Activated T-cell treated with anti-CD3 and anti-CD28 coated beads, Interleukin-2, amount 50 U/mL, for 24 hours (primary cell): ENCODE data around the gene INO80E.

Experiments used
- DNase-seq: peaks from one replicate; pipeline ENCODE4 v3.0.0-alpha.2; 2020
- H3K27ac Mint-ChIP-seq: 2 replicates; pipeline ENCODE4 v1.8.0; 2020; ENCODE audit warnings: mild to moderate bottlenecking, mixed read lengths
- H3K27me3 Mint-ChIP-seq: 2 replicates; pipeline ENCODE4 v1.8.0; 2020; ENCODE audit warnings: mixed read lengths
- H3K36me3 Mint-ChIP-seq: 2 replicates; pipeline ENCODE4 v1.8.0; 2020; ENCODE audit warnings: low read depth, mixed read lengths
- H3K4me1 Mint-ChIP-seq: 2 replicates; pipeline ENCODE4 v1.8.0; 2020; ENCODE audit warnings: low read depth, mixed read lengths
- H3K4me3 Mint-ChIP-seq: 2 replicates; pipeline ENCODE4 v1.8.0; 2020; ENCODE audit warnings: mild to moderate bottlenecking, moderate library complexity, mixed read lengths
- H3K9me3 Mint-ChIP-seq: 2 replicates; pipeline ENCODE4 v1.8.0; 2020; ENCODE audit warnings: mixed read lengths

The INO80E gene

DNA sequence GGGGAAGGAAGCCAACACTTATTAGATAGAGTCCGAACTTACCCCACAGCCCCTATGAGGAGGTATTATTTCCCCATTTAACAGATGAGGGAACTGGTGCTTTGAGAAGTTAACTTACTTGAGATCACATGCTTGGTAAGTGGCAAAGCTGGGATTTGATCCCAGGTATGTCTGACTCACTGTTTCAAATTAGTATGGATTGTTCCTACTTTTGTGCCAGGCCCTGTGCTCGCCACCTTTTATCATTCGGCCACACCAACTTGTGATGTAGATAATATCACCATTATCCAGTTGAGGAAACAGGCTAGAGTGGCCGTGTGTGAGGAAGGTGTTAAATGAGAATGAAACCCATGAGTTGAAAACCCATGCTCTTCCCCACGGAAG, 11.3 kb upstream of the INO80E start:
- Mint-ChIP-seq H3K27ac (no peak overlapping the region), H3K4me1 (no peaks in the 10 kb centered on the region), H3K27me3 (no peaks in the 10 kb centered on the region), H3K36me3 (peaks cover 93% of the 10 kb centered on the region), H3K9me3 (no peaks in the 10 kb centered on the region), H3K4me3 (no peak overlapping the region)
- DNase-seq: no peak

GRCh38 chr16:29985271-29985811, 10.7 kb upstream of the INO80E start:
- no peak for DNase-seq
- no peak overlapping the region for H3K27ac Mint-ChIP-seq
- H3K4me1 Mint-ChIP-seq: no peaks in the 10 kb centered on the region
- no peak overlapping the region for H3K4me3 Mint-ChIP-seq
- H3K9me3 Mint-ChIP-seq: no peaks in the 10 kb centered on the region
- no peaks in the 10 kb centered on the region for H3K27me3 Mint-ChIP-seq
- peaks cover 93% of the 10 kb centered on the region for H3K36me3 Mint-ChIP-seq

DNA sequence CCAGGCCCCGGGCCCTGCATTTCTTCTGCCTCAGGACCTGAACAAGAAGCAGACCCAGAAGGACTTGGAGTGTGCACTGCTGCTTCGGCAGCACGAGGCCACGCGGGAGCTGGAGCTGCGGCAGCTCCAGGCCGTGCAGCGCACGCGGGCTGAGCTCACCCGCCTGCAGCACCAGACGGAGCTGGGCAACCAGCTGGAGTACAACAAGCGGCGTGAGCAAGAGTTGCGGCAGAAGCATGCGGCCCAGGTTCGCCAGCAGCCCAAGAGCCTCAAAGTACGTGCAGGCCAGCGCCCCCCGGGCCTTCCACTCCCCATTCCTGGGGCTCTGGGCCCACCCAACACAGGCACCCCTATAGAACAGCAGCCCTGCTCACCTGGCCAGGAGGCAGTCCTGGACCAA, 9.8 kb upstream of the INO80E start:
- Mint-ChIP-seq H3K4me1 (no peaks in the 10 kb centered on the region), H3K36me3 (peaks cover 89% of the 10 kb centered on the region), H3K27ac (no peak overlapping the region), H3K4me3 (no peak overlapping the region), H3K9me3 (no peaks in the 10 kb centered on the region), H3K27me3 (no peaks in the 10 kb centered on the region)
- no peak for DNase-seq

- Mint-ChIP-seq H3K9me3 (no peaks in the 10 kb centered on the region), H3K27ac (no peak overlapping the region)
Observed at GRCh38 chr16:29986931-29987330, 9.1 kb upstream of the INO80E start.

GRCh38 chr16:29987371-29988085, 8.5 kb upstream of the INO80E start:
- Mint-ChIP-seq H3K9me3 (no peaks in the 10 kb centered on the region), H3K36me3 (peaks cover 88% of the 10 kb centered on the region), H3K27ac (peak overlapping the region; percentile 10), H3K4me1 (no peaks in the 10 kb centered on the region), H3K4me3 (no peak overlapping the region), H3K27me3 (no peaks in the 10 kb centered on the region)
- DNase-seq: no peak

More at GRCh38 chr16:29986931-29987330, 9.1 kb upstream of the INO80E start:
- no peak for DNase-seq
- Mint-ChIP-seq H3K36me3 (peaks cover 88% of the 10 kb centered on the region), H3K4me3 (no peak overlapping the region), H3K27me3 (no peaks in the 10 kb centered on the region), H3K4me1 (no peaks in the 10 kb centered on the region)

GRCh38 chr16:29988346-29989075, 7.5 kb upstream of the INO80E start:
- H3K27ac Mint-ChIP-seq: peak overlapping the region; percentile 55

GRCh38 chr16:29989111-29989858, 6.8 kb upstream of the INO80E start:
- no peaks in the 10 kb centered on the region for H3K27me3 Mint-ChIP-seq
- H3K4me3 Mint-ChIP-seq: no peak overlapping the region
- no peaks in the 10 kb centered on the region for H3K9me3 Mint-ChIP-seq
- DNase-seq: no peak
- peaks cover 88% of the 10 kb centered on the region for H3K36me3 Mint-ChIP-seq
- H3K4me1 Mint-ChIP-seq: peaks cover 7% of the 10 kb centered on the region
- peak overlapping the region; percentile 26 for H3K27ac Mint-ChIP-seq

More at GRCh38 chr16:29988346-29989075, 7.5 kb upstream of the INO80E start:
- no peak for DNase-seq
- Mint-ChIP-seq H3K4me1 (no peaks in the 10 kb centered on the region), H3K27me3 (no peaks in the 10 kb centered on the region), H3K9me3 (no peaks in the 10 kb centered on the region), H3K36me3 (peaks cover 88% of the 10 kb centered on the region), H3K4me3 (no peak overlapping the region)

DNA sequence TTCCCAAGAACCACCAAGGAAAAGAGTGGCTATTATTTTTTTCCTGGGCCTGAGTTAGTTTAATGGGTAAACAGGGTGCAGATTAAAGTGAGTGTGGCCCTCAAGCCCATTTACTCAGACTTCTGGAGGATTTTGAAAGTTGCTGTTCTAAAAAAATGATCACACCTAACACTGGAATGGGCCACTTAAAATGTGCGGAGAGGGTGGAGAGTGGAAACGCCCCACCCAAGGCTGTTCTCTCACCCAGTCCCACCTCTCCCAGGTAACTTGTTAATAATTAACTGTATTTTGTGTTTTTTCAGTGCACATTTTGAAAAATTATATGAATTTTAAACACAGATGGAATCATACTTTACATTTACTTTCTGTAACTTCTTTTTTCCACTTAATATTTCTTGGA, 6.0 kb upstream of the INO80E start:
- peaks cover 14% of the 10 kb centered on the region for H3K4me1 Mint-ChIP-seq

DNA sequence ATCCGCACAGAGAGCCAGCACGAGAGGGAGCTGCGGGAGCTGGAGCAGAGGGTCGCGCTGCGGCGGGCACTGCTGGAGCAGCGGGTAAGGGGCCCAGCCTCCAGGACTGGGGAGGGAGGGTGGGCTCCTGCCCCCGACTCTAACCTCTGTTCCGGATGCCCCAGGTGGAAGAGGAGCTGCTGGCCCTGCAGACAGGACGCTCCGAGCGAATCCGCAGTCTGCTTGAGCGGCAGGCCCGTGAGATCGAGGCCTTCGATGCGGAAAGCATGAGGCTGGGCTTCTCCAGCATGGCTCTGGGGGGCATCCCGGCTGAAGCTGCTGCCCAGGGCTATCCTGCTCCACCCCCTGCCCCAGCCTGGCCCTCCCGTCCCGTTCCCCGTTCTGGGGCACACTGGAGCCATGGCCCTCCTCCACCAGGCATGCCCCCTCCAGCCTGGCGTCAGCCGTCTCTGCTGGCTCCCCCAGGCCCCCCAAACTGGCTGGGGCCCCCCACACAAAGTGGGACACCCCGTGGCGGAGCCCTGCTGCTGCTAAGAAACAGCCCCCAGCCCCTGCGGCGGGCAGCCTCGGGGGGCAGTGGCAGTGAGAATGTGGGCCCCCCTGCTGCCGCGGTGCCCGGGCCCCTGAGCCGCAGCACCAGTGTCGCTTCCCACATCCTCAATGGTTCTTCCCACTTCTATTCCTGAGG, 5.0 kb upstream of the INO80E start:
- Mint-ChIP-seq H3K27ac (no peak overlapping the region), H3K4me3 (no peak overlapping the region), H3K4me1 (peaks cover 20% of the 10 kb centered on the region), H3K36me3 (peaks cover 87% of the 10 kb centered on the region), H3K27me3 (no peaks in the 10 kb centered on the region), H3K9me3 (no peaks in the 10 kb centered on the region)
- no peak for DNase-seq

More for the DNA sequence above, 6.0 kb upstream of the INO80E start:
- no peaks in the 10 kb centered on the region for H3K27me3 Mint-ChIP-seq
- no peak for DNase-seq
- no peaks in the 10 kb centered on the region for H3K9me3 Mint-ChIP-seq
- no peak overlapping the region for H3K4me3 Mint-ChIP-seq
- no peak overlapping the region for H3K27ac Mint-ChIP-seq
- peaks cover 88% of the 10 kb centered on the region for H3K36me3 Mint-ChIP-seq

- Mint-ChIP-seq H3K27ac (peak overlapping the region; percentile 29), H3K27me3 (no peaks in the 10 kb centered on the region), H3K36me3 (peaks cover 87% of the 10 kb centered on the region), H3K4me1 (peaks cover 20% of the 10 kb centered on the region), H3K9me3 (no peaks in the 10 kb centered on the region), H3K4me3 (no peak overlapping the region)
- no peak for DNase-seq
Observed at GRCh38 chr16:29991571-29991904, 4.5 kb upstream of the INO80E start.

- peaks cover 26% of the 10 kb centered on the region for H3K4me1 Mint-ChIP-seq
- H3K27ac Mint-ChIP-seq: peak overlapping the region; percentile 73
- no peaks in the 10 kb centered on the region for H3K9me3 Mint-ChIP-seq
- peaks cover 90% of the 10 kb centered on the region for H3K36me3 Mint-ChIP-seq
- H3K27me3 Mint-ChIP-seq: no peaks in the 10 kb centered on the region
- H3K4me3 Mint-ChIP-seq: no peak overlapping the region
- DNase-seq: no peak
Observed at GRCh38 chr16:29992344-29992967, 3.6 kb upstream of the INO80E start.

- Mint-ChIP-seq H3K36me3 (peaks cover 92% of the 10 kb centered on the region), H3K4me3 (peak overlapping the region; percentile 94), H3K9me3 (no peaks in the 10 kb centered on the region), H3K27me3 (no peaks in the 10 kb centered on the region), H3K4me1 (peaks cover 34% of the 10 kb centered on the region), H3K27ac (peak overlapping the region; percentile 100)
- no peak for DNase-seq
Observed at GRCh38 chr16:29993191-29993902, 2.7 kb upstream of the INO80E start.

DNA sequence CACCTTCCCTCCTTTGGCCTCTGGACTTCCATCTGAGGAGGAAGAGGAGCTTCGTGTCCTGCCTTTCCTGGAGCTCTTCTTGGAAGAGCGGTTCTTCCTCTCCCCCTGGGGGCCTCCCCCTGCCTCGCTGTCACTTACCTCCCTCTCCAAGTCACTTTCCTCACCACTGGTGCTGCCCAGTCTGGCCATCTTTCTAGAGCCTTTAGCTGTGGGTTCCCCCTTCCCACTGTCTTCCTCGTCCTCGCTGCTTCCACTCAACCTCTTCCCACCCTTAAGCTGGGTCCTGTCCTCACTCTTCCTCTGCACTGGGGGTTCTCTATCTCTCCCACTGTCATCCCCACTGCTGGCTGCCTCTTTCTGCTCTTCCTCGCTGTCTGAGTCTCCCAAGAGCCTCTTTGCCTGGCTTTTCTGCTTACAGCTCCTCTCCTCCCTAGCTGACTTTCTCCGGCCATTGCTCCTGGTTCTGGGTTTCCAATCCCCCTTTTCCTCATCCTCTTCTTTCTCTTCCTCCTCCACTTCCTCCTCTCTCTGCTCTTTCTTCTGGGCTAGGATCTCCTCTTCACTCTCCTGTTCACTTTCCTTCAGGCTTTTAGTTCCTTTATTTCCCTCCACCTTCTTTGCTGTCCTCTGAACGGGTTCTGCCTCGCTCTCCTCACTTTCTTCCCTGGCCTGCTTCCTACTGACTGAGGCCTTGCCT, 2.0 kb upstream of the INO80E start:
- H3K4me3 Mint-ChIP-seq: peak overlapping the region; percentile 94

More for the DNA sequence above, 2.0 kb upstream of the INO80E start:
- Mint-ChIP-seq H3K27me3 (no peaks in the 10 kb centered on the region), H3K27ac (peak overlapping the region; percentile 100), H3K9me3 (no peaks in the 10 kb centered on the region), H3K36me3 (peaks cover 92% of the 10 kb centered on the region), H3K4me1 (peaks cover 37% of the 10 kb centered on the region)
- DNase-seq: no peak
